ENCODE measurements around the gene SMIM43. TPM values are rescaled to one million over a fixed set of nuclear protein-coding genes. Genes with fewer than 3 reads are reported as not detected.

The SMIM43 gene
- total and polyA plus RNA-seq, 9 of the 15 experiments (the other 6 are each of a cell fraction or from before 2014, with no cell fraction given): not detected

GRCh38 chr4:121711263-121712000 is 53.5 kb downstream of the SMIM43 start (continued):
- TF ChIP-seq HMGN3 (IDR thresholded peaks at IDR 0.05; ENCODE audit: borderline replicate concordance, extremely low read depth, insufficient read length, low read depth, low read length) (peak; percentile 95), ZNF253 (CRISPR knock-in tag; conservative IDR thresholded peaks at IDR 0.05) (no peak), CBX3 (IDR thresholded peaks at IDR 0.05; ENCODE audit: borderline replicate concordance in 1 of 2, low read length in 2 of 2) (peak in 1 of 2 experiments; percentile 25; a peak in 1 of 3 replicates), ZNF511 (CRISPR knock-in tag; IDR thresholded peaks at IDR 0.05) (peak; percentile 49; the same call in 1 of the 2 replicates), EP300 (IDR thresholded peaks at IDR 0.05; ENCODE audit: low read length) (peak; percentile 36; the same call in 1 of the 2 replicates), CHD4 (IDR thresholded peaks at IDR 0.05; ENCODE audit: insufficient read depth, insufficient replicate concordance, low read depth, low read length, poor library complexity, severe bottlenecking) (no peak), EGR1 (conservative IDR thresholded peaks at IDR 0.05) (peak; percentile 92), NFIC (IDR thresholded peaks at IDR 0.05) (0 out of 2 replicates have a peak, but pooled peaks have one; percentile 12), MAFG (tag; conservative IDR thresholded peaks at IDR 0.05) (peak; percentile 70), SMAD2 (IDR thresholded peaks at IDR 0.05; ENCODE audit: low read depth, low read length) (no peak), ZBTB7A (IDR thresholded peaks at IDR 0.05; ENCODE audit: borderline replicate concordance, control insufficient read depth, low read depth, low read length) (peak; percentile 56; the same call in 1 of the 2 replicates), JUND (IDR thresholded peaks at IDR 0.05; ENCODE audit: borderline replicate concordance, low read depth, low read length) (peak; percentile 99), JUND (tag; IDR thresholded peaks at IDR 0.05; ENCODE audit: borderline replicate concordance, low read depth, low read length) (peak; percentile 98; the same call in 2 of the 3 replicates), SMAD4 (CRISPR knock-in tag; conservative IDR thresholded peaks at IDR 0.05) (0 out of 2 replicates have a peak, but pooled peaks have one; percentile 56), FOXO4 (CRISPR knock-in tag; IDR thresholded peaks at IDR 0.05) (no peak), SMARCA4 (IDR thresholded peaks at IDR 0.05) (peak; percentile 94), ESRRA (IDR thresholded peaks at IDR 0.05; ENCODE audit: borderline replicate concordance, low read depth) (peak; percentile 41; the same call in 1 of the 2 replicates), ZBTB5 (IDR thresholded peaks at IDR 0.05) (peak; percentile 94), MLLT1 (IDR thresholded peaks at IDR 0.05) (peak in 1 of 2 experiments; percentile 59; a peak in 1 of 4 replicates), ZNF24 (IDR thresholded peaks at IDR 0.05) (no peak), HCFC1 (IDR thresholded peaks at IDR 0.05; ENCODE audit: low read depth, low read length) (no peak), TEAD2 (tag; IDR thresholded peaks at IDR 0.05) (peak; percentile 66; the same call in 1 of the 2 replicates), GATAD2A (IDR thresholded peaks at IDR 0.05) (peak; percentile 15; the same call in 1 of the 2 replicates)
